Ascending aorta (tissue), 2 donors: ENCODE measurements around the gene SMIM38. TPM values are rescaled to one million over a fixed set of nuclear protein-coding genes. Genes with fewer than 3 reads are reported as not detected.

Source experiments
- DNase-seq, 2 donors: peaks; one replicate each; pipeline ENCODE4 v3.0.0-alpha.2; 2019; ENCODE audit warnings: low spot score in 2 of 2
- H3K27ac ChIP-seq, 2 donors: fragments of 200-600 bp; sonication (generic); one replicate each; pipeline ENCODE4 v1.5.1; 2016 to 2017; ENCODE audit warnings: mild to moderate bottlenecking in 1 of 2
- H3K27me3 ChIP-seq: fragments of 200-600 bp; sonication (generic); one replicate; pipeline ENCODE4 v1.5.1; 2017
- H3K36me3 ChIP-seq, 2 donors: fragments of 200-600 bp; sonication (generic); one replicate each; pipeline ENCODE4 v1.5.1; 2016
- H3K4me1 ChIP-seq, 2 donors: fragments of 200-600 bp; sonication (generic); one replicate each; pipeline ENCODE4 v1.5.1; 2016 to 2017; ENCODE audit warnings: mild to moderate bottlenecking in 1 of 2
- H3K4me3 ChIP-seq, 2 donors: fragments of 200-600 bp; sonication (generic); one replicate each; pipeline ENCODE4 v1.5.1; 2016 to 2017; ENCODE audit warnings: mild to moderate bottlenecking in 1 of 2
- H3K9me3 ChIP-seq, 2 donors: fragments of 200-600 bp; sonication (generic); one replicate each; pipeline ENCODE4 v1.5.1; 2016
- CTCF ChIP-seq, 3 experiments: fragments of 200-600 bp in 2 of 3; fragments of 450-650 bp in 1 of 3; sonication (generic) in 2 of 3; IDR thresholded peaks; one replicate each; pipeline ENCODE4 v1.5.1; 2016 to 2019; ENCODE audit warnings: antibody characterized with exemption in 3 of 3, mild to moderate bottlenecking in 1 of 3, moderate library complexity in 1 of 3
- intact Hi-C: fragments of 100-400 bp; cut with DNase I; formaldehyde crosslinking; loops from one replicate; pipeline ENCODE4 v1.15.1; 2023
- total RNA-seq: library from RNA; depleted of rRNA; stranded (reverse); fragments of >200 nt; gene quantifications from one replicate; pipeline ENCODE4 v1.1.0, GENCODE V29; 2016

The SMIM38 gene
- total RNA-seq: 3.1 TPM

- no peak within 1 kb of the TSS for H3K4me3 ChIP-seq
- DNase-seq: no peak
- H3K36me3 ChIP-seq: no peaks in the 10 kb centered on the region
- peak within 1 kb of the TSS; percentile 8 to 39 for H3K27ac ChIP-seq
- TF ChIP-seq CTCF (IDR thresholded peaks at IDR 0.05): no peak
- H3K9me3 ChIP-seq: no peaks in the 10 kb centered on the region
- H3K4me1 ChIP-seq: peaks cover 3 to 8% of the 10 kb centered on the region in 2 donors
- H3K27me3 ChIP-seq: no peaks in the 10 kb centered on the region
- intact Hi-C loops: no loop called here
Measured at GRCh38 chr11:69155302-69156234, at the start of gene SMIM38. SMIM38 (plus strand) TSS chr11:69155935; CDS start chr11:69157847, 1,912 bp downstream.

DNA sequence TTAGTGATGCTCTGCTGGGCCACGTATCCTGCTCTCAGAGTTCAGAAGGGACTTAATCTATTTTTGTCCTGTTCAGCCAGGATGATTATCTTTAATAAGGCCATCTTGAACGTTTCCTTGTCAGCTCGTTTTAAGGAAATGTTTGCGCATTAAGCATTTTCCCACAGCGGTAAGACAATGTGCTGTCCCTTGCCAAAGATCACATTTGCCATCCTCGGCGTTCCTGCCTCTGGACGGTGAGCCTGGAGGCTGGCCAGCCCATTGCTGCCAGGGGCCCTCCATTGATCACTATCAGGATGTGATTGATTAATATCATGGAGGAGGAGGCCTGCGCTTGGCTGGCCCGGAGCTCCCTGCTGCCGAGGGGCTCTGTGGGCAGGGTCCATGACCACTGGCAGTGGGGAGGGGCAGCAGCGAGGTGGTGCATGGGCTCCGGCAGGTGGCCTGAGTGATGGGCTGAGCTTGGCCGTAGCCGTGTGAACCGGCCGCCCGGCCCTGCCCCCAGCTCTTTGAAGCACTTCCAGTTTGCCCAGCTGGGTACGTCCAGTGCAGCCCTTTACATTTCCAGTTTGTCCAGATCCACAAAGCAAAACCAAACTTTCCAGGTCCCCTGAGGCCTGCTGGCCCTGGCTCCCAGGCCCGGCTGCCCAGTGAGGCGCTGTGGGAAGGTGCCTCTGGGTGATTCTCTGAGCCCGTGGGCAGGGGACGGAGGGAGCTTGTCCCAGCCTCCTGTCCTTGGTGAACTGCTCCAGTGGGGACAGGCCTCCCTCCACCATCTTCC is 49.5 kb upstream of the SMIM38 start:
- H3K36me3 ChIP-seq: peaks cover 0 to 6% of the 10 kb centered on the region in 2 donors
- no peak for DNase-seq
- intact Hi-C loops: no loop called here
- peaks cover 0 to 4% of the 10 kb centered on the region in 2 donors for H3K4me1 ChIP-seq
- TF ChIP-seq CTCF (IDR thresholded peaks at IDR 0.05): no peak
- H3K27ac ChIP-seq: no peak overlapping the region
- H3K27me3 ChIP-seq: no peaks in the 10 kb centered on the region
- H3K9me3 ChIP-seq: no peaks in the 10 kb centered on the region
- no peak overlapping the region for H3K4me3 ChIP-seq

- Histone ChIP-seq H3K4me1 (no peaks in the 10 kb centered on the region), H3K27ac (no peak overlapping the region), H3K27me3 (no peaks in the 10 kb centered on the region), H3K4me3 (no peak overlapping the region), H3K9me3 (no peaks in the 10 kb centered on the region), H3K36me3 (peaks cover 0 to 6% of the 10 kb centered on the region in 2 donors)
- intact Hi-C loops: no loop called here
- no peak for DNase-seq
- no peak for TF ChIP-seq CTCF (IDR thresholded peaks at IDR 0.05)
Measured at GRCh38 chr11:69107413-69107812, 48.3 kb upstream of the SMIM38 start.

DNA sequence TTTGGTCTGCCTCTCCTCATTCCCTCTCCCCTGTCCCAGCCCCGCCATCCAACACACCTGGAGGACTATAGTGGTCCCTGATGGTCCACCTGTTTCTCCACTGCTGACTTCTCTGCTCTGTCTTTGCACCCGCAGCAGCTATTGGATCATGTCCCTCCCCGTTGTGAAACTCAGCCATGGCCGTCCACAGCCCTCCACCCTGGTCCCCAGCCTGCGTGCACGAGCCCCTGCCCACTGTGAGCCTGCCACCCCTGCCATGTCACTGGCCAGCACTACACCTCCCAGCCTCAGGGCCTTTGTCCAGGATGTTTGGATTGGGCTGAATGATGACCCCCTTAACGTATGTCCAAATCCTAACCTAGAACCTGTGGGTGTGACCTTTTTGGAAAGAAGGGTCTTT is 47.7 kb upstream of the SMIM38 start:
- TF ChIP-seq CTCF (IDR thresholded peaks at IDR 0.05): no peak
- no peak for DNase-seq
- Histone ChIP-seq H3K27ac (no peak overlapping the region), H3K4me1 (no peaks in the 10 kb centered on the region), H3K36me3 (peaks cover 0 to 6% of the 10 kb centered on the region in 2 donors), H3K27me3 (no peaks in the 10 kb centered on the region), H3K9me3 (no peaks in the 10 kb centered on the region), H3K4me3 (no peak overlapping the region)
- intact Hi-C loops: no loop called here

- intact Hi-C loops: no loop called here
- Histone ChIP-seq H3K27me3 (no peaks in the 10 kb centered on the region), H3K27ac (no peak overlapping the region), H3K4me3 (no peak overlapping the region), H3K9me3 (no peaks in the 10 kb centered on the region), H3K36me3 (peaks cover 0 to 6% of the 10 kb centered on the region in 2 donors), H3K4me1 (no peaks in the 10 kb centered on the region)
- TF ChIP-seq CTCF (IDR thresholded peaks at IDR 0.05): no peak
- no peak for DNase-seq
Measured at GRCh38 chr11:69108559-69108958, 47.2 kb upstream of the SMIM38 start.
